T-helper 2 cell treated with Interferon-gamma antibody and Interleukin-4, amounts not matched to agents 5 μg/mL and 100 μg/mL, for 36 hours (primary cell): ENCODE measurements around the gene UNC5C.

ENCODE experiments used
- DNase-seq: peaks from one replicate; pipeline ENCODE4 v3.0.0; 2021; ENCODE audit warnings: low spot score
- H3K27ac Mint-ChIP-seq: one replicate; pipeline ENCODE4 v1.8.0; 2021; ENCODE audit warnings: mild to moderate bottlenecking, mixed read lengths
- H3K27me3 Mint-ChIP-seq: one replicate; pipeline ENCODE4 v1.8.0; 2021; ENCODE audit warnings: low read depth, mixed read lengths
- H3K36me3 Mint-ChIP-seq: one replicate; pipeline ENCODE4 v1.8.0; 2021; ENCODE audit warnings: low read depth, mixed read lengths
- H3K4me1 Mint-ChIP-seq: one replicate; pipeline ENCODE4 v1.8.0; 2021; ENCODE audit warnings: low read depth, mixed read lengths
- H3K4me3 Mint-ChIP-seq: one replicate; pipeline ENCODE4 v1.8.0; 2022; ENCODE audit warnings: mild to moderate bottlenecking, moderate library complexity, mixed read lengths
- H3K9me3 Mint-ChIP-seq: one replicate; pipeline ENCODE4 v1.8.0; 2021; ENCODE audit warnings: mixed read lengths

The UNC5C gene

DNA sequence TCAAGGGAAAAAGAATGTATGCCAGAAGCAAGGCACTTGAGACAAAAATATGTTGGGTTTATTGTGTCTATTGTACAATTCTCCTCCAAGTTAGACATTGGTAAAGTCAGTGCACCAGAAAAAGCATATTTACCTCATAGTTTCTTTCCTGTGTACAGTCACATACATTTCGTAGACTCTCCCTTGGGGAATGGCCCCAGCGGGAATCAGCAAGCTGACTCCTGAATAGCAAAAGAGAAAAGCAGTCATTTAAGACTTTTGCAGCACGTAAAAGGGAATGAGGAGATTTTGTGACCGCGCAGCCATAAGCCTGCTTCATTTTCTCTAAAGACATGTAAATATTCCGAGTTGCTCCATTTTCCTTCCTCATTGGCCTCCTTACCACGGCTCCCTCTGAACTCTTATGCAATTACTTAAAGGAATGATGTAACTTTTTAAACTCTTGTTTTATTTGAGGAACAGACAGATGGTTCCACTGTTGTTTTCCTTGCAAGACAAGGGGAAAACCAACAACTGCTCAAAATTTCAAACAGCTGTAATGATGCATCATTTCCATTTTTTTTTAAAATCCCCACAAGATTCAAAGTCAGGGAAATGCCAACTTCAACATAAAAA, 332.7 kb downstream of the UNC5C start:
- peaks cover 3% of the 10 kb centered on the region for H3K9me3 Mint-ChIP-seq
- H3K27me3 Mint-ChIP-seq: no peaks in the 10 kb centered on the region
- no peaks in the 10 kb centered on the region for H3K36me3 Mint-ChIP-seq
- DNase-seq: no peak
- peaks cover 7% of the 10 kb centered on the region for H3K4me1 Mint-ChIP-seq
- no peak overlapping the region for H3K27ac Mint-ChIP-seq
- H3K4me3 Mint-ChIP-seq: no peak overlapping the region

DNA sequence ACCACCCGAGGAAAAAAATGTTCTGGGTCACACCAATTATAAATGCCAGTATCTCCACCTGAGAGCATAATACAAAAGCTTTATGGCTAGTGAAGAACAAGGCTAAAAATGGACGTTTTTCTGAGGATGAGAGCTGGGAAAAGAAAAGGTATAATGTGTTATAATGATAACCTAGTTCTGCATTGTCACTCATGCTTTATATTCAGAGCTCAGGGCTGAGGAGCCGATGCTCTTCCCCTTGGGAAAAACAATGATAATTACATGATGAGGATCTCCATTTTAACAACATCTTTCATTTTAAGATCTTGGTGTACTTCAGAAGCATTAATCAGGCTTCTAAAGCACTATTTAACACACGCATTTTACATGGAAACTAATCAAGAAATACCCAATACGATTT, 333.7 kb downstream of the UNC5C start:
- peaks cover 7% of the 10 kb centered on the region for H3K4me1 Mint-ChIP-seq

DNA sequence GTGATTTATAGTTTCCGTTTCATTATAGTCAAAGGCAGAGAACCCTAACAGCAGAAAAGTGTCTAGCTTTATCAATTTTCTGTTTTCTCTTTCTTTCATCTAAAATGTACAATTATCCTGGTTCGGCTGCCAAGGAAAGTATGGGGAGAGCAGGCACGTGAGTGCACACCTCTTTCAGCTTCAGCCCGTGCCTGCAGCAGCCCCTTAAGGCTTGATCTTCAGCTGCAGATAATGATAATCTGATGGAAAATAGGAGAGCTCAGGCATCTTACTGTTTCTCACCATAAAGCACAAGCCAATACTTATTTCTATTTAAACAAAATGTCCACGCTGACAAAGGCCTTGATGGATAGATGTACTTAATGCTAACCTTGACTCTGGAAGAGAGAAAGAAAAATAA, 334.4 kb downstream of the UNC5C start:
- no peaks in the 10 kb centered on the region for H3K36me3 Mint-ChIP-seq
- H3K4me1 Mint-ChIP-seq: peaks cover 5% of the 10 kb centered on the region
- H3K27me3 Mint-ChIP-seq: no peaks in the 10 kb centered on the region
- no peak for DNase-seq
- H3K27ac Mint-ChIP-seq: no peak overlapping the region
- H3K4me3 Mint-ChIP-seq: no peak overlapping the region
- H3K9me3 Mint-ChIP-seq: no peaks in the 10 kb centered on the region

More for the DNA sequence above, 333.7 kb downstream of the UNC5C start:
- Mint-ChIP-seq H3K9me3 (peaks cover 3% of the 10 kb centered on the region), H3K4me3 (no peak overlapping the region), H3K27ac (no peak overlapping the region), H3K27me3 (no peaks in the 10 kb centered on the region), H3K36me3 (no peaks in the 10 kb centered on the region)
- no peak for DNase-seq

DNA sequence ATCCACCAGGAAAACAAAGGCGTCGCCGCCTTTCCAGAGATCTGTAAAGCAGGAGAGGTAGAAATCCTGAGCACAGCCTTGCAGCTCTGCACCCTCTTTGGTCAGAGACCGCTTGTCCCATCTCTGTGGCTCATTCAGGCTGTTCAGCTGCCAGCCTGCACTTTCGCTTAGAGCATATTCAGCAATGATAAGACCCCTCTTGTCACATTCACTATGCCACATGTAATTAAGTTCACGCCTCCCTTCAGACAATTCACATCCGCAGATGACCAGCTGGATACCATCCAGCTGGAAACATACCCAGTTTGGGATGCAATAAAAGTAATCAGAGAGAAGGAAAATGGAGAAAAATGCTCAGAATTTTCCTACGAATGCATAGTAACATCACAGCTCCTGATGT, 335.4 kb downstream of the UNC5C start:
- no peak for DNase-seq
- H3K27ac Mint-ChIP-seq: no peak overlapping the region
- no peaks in the 10 kb centered on the region for H3K36me3 Mint-ChIP-seq
- no peak overlapping the region for H3K4me3 Mint-ChIP-seq
- H3K27me3 Mint-ChIP-seq: no peaks in the 10 kb centered on the region
- H3K9me3 Mint-ChIP-seq: no peaks in the 10 kb centered on the region
- peaks cover 2% of the 10 kb centered on the region for H3K4me1 Mint-ChIP-seq

DNA sequence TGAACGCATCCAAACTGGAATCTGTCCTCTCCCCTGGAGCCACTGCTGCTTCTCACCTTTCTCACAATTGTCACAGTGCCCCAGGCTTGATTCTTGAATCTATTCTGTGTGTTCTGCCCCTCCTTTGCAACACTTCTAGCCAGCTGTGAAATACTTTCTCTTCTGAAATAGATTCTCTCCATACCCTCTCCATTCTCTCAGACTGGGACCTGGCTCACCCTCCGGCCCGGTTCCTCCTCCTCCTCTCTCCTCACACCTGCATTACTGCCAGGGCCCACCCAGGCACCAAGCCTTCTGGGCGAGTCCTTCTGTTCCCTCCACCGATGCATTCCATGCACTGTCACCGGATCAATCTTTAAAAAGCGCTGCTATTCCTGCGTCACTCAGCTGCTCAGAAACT, 336.1 kb downstream of the UNC5C start:
- no peak overlapping the region for H3K27ac Mint-ChIP-seq
- H3K4me3 Mint-ChIP-seq: no peak overlapping the region
- H3K9me3 Mint-ChIP-seq: no peaks in the 10 kb centered on the region
- H3K36me3 Mint-ChIP-seq: no peaks in the 10 kb centered on the region
- H3K4me1 Mint-ChIP-seq: peaks cover 2% of the 10 kb centered on the region
- no peak for DNase-seq
- no peaks in the 10 kb centered on the region for H3K27me3 Mint-ChIP-seq

DNA sequence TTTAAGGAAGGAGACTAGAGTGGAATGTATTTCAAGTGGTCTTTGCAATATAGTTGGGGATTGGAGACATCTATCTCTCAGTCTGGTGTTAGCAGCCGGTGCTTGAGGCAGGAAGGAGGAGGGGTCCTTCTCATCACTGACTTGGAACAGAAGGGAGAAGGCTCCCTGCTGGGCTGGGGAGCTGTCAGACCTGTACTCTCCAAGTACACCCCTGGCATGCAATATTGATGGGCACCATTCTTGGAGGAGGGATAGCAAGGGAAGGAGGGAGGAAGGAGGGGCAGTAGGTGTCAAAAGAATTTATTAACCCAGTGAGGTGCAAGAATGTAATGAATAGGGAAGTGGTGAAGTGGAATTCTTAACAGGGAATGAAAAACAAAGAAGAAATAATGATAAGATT, 338.8 kb downstream of the UNC5C start:
- DNase-seq: no peak
- H3K27ac Mint-ChIP-seq: no peak overlapping the region

DNA sequence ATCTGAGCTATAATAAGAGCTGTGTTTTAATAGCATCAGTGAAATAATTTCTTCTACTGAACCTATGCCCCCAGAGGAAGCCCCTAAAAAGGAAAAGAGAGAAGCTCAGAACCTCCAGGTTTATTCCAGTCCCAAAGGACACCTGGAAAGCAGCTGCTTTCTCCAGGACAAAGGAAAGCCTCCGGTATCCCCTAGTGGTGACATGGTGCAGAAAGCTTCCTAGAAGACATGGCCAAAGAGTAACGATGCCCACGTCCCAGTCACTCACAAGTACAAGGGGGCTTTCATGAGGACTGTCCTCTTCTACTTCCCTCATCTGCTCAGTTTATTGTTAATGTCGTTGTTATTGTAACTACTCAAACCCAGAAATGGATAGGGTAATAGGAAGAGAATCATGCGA, 343.9 kb downstream of the UNC5C start:
- no peaks in the 10 kb centered on the region for H3K27me3 Mint-ChIP-seq
- H3K27ac Mint-ChIP-seq: no peak overlapping the region
- H3K36me3 Mint-ChIP-seq: no peaks in the 10 kb centered on the region
- no peaks in the 10 kb centered on the region for H3K9me3 Mint-ChIP-seq
- no peak overlapping the region for H3K4me3 Mint-ChIP-seq
- no peaks in the 10 kb centered on the region for H3K4me1 Mint-ChIP-seq
- no peak for DNase-seq

More for the DNA sequence above, 338.8 kb downstream of the UNC5C start:
- no peaks in the 10 kb centered on the region for H3K27me3 Mint-ChIP-seq
- no peaks in the 10 kb centered on the region for H3K4me1 Mint-ChIP-seq
- no peaks in the 10 kb centered on the region for H3K9me3 Mint-ChIP-seq
- no peaks in the 10 kb centered on the region for H3K36me3 Mint-ChIP-seq
- no peak overlapping the region for H3K4me3 Mint-ChIP-seq

DNA sequence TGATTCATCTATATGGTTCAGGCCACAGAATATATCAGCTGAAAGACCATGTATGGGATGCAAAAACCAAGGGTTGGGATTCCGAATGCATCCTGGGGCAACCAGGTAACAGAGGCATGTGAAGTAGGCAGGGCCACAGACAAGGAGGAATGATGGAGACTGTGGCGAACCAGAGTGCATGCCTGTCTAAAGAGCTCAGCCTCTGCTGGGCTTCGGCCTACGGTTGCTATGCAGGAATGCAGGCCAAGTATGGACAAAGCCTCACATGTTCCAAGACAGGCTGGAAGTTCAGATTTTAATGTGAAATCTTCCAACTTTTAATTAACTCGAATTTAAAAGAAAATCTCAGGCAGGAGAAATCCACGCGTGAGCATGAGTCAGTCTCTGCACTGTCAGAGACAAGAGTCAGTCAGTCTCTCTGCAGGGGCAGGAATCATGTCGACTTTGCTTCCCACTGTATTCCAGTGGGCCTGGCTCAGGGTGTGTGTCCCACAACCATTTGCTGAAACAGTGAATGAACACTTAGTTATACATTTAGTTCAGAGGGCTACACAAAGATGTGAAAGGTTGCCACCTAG, 344.4 kb downstream of the UNC5C start:
- H3K9me3 Mint-ChIP-seq: no peaks in the 10 kb centered on the region
- no peaks in the 10 kb centered on the region for H3K36me3 Mint-ChIP-seq
- H3K27ac Mint-ChIP-seq: no peak overlapping the region
- no peak for DNase-seq
- no peaks in the 10 kb centered on the region for H3K27me3 Mint-ChIP-seq
- H3K4me1 Mint-ChIP-seq: no peaks in the 10 kb centered on the region
- no peak overlapping the region for H3K4me3 Mint-ChIP-seq

DNA sequence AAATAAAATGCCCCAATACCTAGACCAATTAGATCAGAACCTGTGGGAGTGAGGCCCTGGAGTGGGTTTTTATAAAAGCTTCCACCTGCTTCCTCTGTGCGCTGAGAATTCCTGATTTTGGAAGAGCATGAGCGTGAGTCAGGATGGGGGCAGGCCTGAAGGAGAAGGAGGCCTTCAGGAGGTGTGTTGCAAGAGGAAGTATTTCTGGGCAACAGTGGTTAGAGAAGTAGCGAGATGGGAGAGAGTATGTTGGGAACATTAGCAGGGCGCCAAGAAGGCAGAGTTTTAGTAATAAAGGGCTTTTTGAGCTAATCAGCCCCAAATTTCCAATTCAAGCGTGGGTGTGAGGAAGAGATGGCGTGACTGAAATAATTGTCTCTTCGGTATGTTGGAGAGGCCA, 349.8 kb downstream of the UNC5C start:
- H3K4me1 Mint-ChIP-seq: no peaks in the 10 kb centered on the region

DNA sequence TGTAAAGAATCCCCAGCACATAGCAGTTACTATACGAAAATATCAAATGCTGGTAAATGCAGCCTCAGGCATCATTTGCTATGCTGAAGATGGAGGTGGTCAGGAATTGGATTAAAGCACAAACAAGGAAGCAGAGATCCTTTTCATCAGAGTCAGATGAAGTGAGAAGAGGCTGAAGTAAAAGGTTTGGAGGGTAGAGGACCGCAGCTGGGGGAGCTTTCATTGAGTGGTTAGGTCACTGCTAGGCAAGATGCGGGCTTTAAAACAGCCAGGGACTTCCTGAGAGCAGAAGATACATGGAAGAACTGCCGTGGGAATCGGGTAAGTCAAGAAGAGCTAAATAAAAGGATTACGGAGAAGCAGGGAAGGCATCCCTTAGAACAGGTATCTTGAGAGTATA, 351.4 kb downstream of the UNC5C start:
- no peak overlapping the region for H3K27ac Mint-ChIP-seq
- peaks cover 3% of the 10 kb centered on the region for H3K4me1 Mint-ChIP-seq
- DNase-seq: no peak
- H3K27me3 Mint-ChIP-seq: no peaks in the 10 kb centered on the region
- no peaks in the 10 kb centered on the region for H3K9me3 Mint-ChIP-seq
- no peaks in the 10 kb centered on the region for H3K36me3 Mint-ChIP-seq
- H3K4me3 Mint-ChIP-seq: no peak overlapping the region

More for the DNA sequence above, 349.8 kb downstream of the UNC5C start:
- H3K36me3 Mint-ChIP-seq: no peaks in the 10 kb centered on the region
- H3K27ac Mint-ChIP-seq: no peak overlapping the region
- no peak overlapping the region for H3K4me3 Mint-ChIP-seq
- DNase-seq: no peak
- no peaks in the 10 kb centered on the region for H3K9me3 Mint-ChIP-seq
- no peaks in the 10 kb centered on the region for H3K27me3 Mint-ChIP-seq

DNA sequence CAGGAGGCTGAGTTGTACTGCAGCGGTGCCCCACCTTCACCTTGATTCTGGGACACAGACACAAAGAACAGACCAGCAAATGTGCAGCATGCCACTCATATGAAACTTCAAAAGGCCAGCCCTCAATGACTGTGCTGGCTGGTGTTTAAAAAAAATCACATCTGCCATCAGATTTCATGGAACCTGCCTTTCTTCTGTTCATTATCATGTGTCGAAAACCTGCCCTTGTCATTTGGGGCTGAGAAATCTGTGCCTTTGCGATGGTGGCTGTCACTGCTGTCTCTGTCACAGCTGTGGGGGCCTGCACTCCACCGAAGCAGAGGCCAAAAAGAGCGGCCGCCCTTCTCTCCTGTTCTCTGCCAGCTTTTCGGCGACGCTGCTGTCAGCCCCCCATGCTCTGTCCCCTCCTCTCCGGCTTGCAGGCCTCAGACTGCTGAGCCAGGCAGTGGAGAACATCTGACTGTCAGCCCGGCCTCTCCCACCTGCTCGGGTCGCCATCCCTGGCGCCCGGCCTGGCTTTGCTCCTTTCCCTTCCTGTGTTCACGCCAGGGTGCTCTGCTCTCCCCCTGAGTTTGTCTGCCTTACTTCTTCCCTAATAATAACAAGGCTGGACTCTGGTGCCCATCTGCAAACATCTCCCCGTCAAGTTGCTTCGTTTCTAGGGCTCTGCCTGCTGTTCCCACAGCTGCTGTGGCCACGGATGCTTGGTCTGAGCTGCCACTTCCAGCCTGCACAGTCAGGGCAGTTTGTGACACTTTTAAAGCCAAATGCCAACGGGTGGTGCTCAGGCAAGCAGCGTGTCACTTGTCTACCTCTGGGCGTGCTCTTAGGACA, 355.2 kb downstream of the UNC5C start:
- H3K27me3 Mint-ChIP-seq: no peaks in the 10 kb centered on the region
- no peak overlapping the region for H3K4me3 Mint-ChIP-seq
- DNase-seq: no peak
- no peaks in the 10 kb centered on the region for H3K36me3 Mint-ChIP-seq
- H3K27ac Mint-ChIP-seq: no peak overlapping the region
- H3K9me3 Mint-ChIP-seq: no peaks in the 10 kb centered on the region
- peaks cover 13% of the 10 kb centered on the region for H3K4me1 Mint-ChIP-seq

DNA sequence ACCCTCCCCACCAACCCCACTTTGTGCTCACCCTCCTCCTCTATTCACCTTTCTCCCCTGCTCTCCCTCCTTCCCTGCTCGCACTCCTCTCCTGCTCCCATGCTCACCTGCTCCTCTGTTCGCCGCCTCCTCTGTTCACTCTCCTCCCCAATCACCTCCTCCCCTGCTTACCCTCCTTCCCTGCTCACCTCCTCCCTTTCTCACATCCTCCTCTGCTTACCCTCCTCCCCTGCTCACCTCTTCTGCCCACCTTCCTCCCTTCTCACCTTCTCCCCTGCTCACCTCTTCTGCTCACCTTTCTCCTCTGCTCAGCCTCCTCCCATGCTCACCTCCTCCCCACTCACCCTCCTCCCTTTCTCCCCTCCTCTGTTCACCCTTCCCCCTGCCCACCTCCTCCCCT, 357.2 kb downstream of the UNC5C start:
- Mint-ChIP-seq H3K9me3 (no peaks in the 10 kb centered on the region), H3K27me3 (no peaks in the 10 kb centered on the region), H3K4me3 (no peak overlapping the region), H3K27ac (no peak overlapping the region), H3K36me3 (no peaks in the 10 kb centered on the region), H3K4me1 (peaks cover 16% of the 10 kb centered on the region)
- no peak for DNase-seq

DNA sequence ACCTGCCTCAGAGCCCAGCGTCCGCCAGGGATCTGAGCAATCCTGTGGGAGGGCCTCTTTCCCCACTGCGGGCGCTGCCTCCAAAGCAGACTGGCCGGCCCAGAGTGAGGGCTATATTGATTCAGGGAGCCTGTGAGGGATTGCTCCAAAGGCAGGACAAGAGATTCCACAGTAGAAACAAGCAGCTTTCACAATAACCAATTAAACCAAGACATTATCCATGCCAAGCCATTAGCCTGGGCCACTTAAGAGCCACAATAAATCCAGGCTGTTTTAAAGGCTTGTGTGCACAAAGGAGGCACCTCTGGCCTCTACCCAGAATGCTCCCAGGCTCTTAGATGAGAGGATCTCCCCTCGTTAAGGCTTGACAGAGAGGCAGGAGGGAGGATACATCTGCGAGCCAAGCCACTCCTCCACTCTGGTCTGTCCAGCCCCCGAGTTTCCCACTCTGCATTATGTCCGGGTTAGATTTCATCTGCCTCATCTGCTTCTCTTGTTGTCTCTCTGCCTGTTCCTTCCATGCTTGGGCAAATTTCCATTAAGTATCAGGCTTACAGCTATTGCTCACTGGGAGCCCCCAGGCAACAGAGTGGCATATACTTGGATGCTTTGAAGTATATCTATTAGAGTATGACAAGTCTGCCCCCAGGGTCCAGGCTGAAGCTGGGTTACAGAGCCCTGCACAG, 357.9 kb downstream of the UNC5C start:
- Mint-ChIP-seq H3K27me3 (no peaks in the 10 kb centered on the region), H3K27ac (no peak overlapping the region), H3K4me3 (no peak overlapping the region), H3K9me3 (no peaks in the 10 kb centered on the region), H3K4me1 (peaks cover 16% of the 10 kb centered on the region), H3K36me3 (no peaks in the 10 kb centered on the region)
- DNase-seq: no peak
